ENCODE measurements around the gene HECTD4. TPM values are rescaled to one million over a fixed set of nuclear protein-coding genes. Genes with fewer than 3 reads are reported as not detected.

The HECTD4 gene
- total and polyA plus RNA-seq, 2 of the 4 experiments (the other 2 are of a cell fraction) = 12.9 to 13.0 TPM

- in situ Hi-C loops (cut with MboI; ENCODE audit: low sequenced_read_pairs) = no loop called here
- CTCF ChIA-PET = no interaction called here
- H2BK5ac ChIP-seq (ENCODE audit: low read depth, low read length, poor library complexity, severe bottlenecking) = no peak overlapping the region
- H4K5ac ChIP-seq (ENCODE audit: low read depth, low read length) = no peak overlapping the region
- H4K8ac ChIP-seq (ENCODE audit: low read depth in 2 of 2, low read length in 2 of 2) = no peak overlapping the region
- no peak overlapping the region for H3K14ac ChIP-seq (replicated peaks; ENCODE audit: low read depth, low read length)
- no peak overlapping the region for H2BK20ac ChIP-seq (ENCODE audit: low read depth, low read length)
- BruUV-seq (replicated peaks) = no TSS peak
- no peak overlapping the region for H3K56ac ChIP-seq (ENCODE audit: extremely low read depth, insufficient read depth, low read length)
- H2AK9ac ChIP-seq (replicated peaks; ENCODE audit: low read depth, low read length, poor library complexity) = no peak overlapping the region
- no peak overlapping the region for H3K4me3 ChIP-seq (ENCODE audit: insufficient read depth, low read depth, low read length)
- H3K4me2 ChIP-seq (ENCODE audit: low read depth, low read length) = no peak overlapping the region
- peaks cover 12% of the 10 kb centered on the region for H3K9me1 ChIP-seq (ENCODE audit: insufficient read depth, low read length)
- H3K27me3 ChIP-seq (ENCODE audit: control insufficient read depth, insufficient read depth, low read length) = no peaks in the 10 kb centered on the region
- DNase-seq = no peak
- peaks cover 19 to 24% of the 10 kb centered on the region in 2 experiments for H3K79me1 ChIP-seq (ENCODE audit: low read depth in 1 of 2, low read length in 2 of 2)
- H2AFZ ChIP-seq (replicated peaks; ENCODE audit: low read length, poor library complexity) = no peak overlapping the region
- no peak overlapping the region for H3K18ac ChIP-seq (ENCODE audit: low read depth, low read length)
- no peak overlapping the region for H3K27ac ChIP-seq (ENCODE audit: insufficient read depth, low read length)
- H2BK15ac ChIP-seq (ENCODE audit: low read depth, low read length) = no peak overlapping the region
- H4K91ac ChIP-seq (ENCODE audit: insufficient read depth, low read depth, low read length) = no peak overlapping the region
- H3K9me3 ChIP-seq (ENCODE audit: control insufficient read depth, insufficient read depth, low read length) = no peaks in the 10 kb centered on the region
- H3K4me1 ChIP-seq (ENCODE audit: control insufficient read depth, insufficient read depth, low read length) = peaks cover 2% of the 10 kb centered on the region; the same call in 1 of the 2 replicates
- dilution Hi-C loops (cut with HindIII; ENCODE audit: low sequenced_read_pairs, unreplicated experiment) = no loop called here
- ATAC-seq (ENCODE audit: low read depth) = no peak
- POLR2A ChIA-PET (ENCODE audit: unreplicated experiment) = no interaction called here
- H2BK120ac ChIP-seq (ENCODE audit: low read depth, low read length) = no peak overlapping the region
- H3K9ac ChIP-seq (ENCODE audit: low read depth, low read length) = no peak overlapping the region
- TF ChIP-seq MAFK (IDR thresholded peaks at IDR 0.05; ENCODE audit: low read depth, low read length) = no peak
- TF ChIP-seq SMC3 (IDR thresholded peaks at IDR 0.05; ENCODE audit: low read depth, low read length) = no peak
- TF ChIP-seq USF2 (IDR thresholded peaks at IDR 0.05; ENCODE audit: low read depth, low read length) = no peak
- TF ChIP-seq MXI1 (IDR thresholded peaks at IDR 0.05; ENCODE audit: borderline replicate concordance, low read depth, low read length) = no peak
- no peak for TF ChIP-seq MAZ (IDR thresholded peaks at IDR 0.05; ENCODE audit: borderline replicate concordance, low read depth, low read length)
- no peak for TF ChIP-seq RCOR1 (IDR thresholded peaks at IDR 0.05; ENCODE audit: insufficient replicate concordance, low read length)
- no peak for TF ChIP-seq POLR2A (IDR thresholded peaks at IDR 0.05; ENCODE audit: low read depth, low read length)
- no peak for TF ChIP-seq CHD1 (IDR thresholded peaks at IDR 0.05; ENCODE audit: low read depth, low read length)
- no peak for TF ChIP-seq CEBPB (IDR thresholded peaks at IDR 0.05; ENCODE audit: low read depth, low read length)
- no peak for TF ChIP-seq NFE2L2 (IDR thresholded peaks at IDR 0.05; ENCODE audit: low read depth, low read length)
- no peak for TF ChIP-seq RAD21 (IDR thresholded peaks at IDR 0.05; ENCODE audit: low read length)
- TF ChIP-seq BHLHE40 (IDR thresholded peaks at IDR 0.05; ENCODE audit: low read depth, low read length) = no peak
- TF ChIP-seq FOS (IDR thresholded peaks at IDR 0.05; ENCODE audit: low read depth, low read length) = no peak
- no peak for TF ChIP-seq ELK1 (IDR thresholded peaks at IDR 0.05; ENCODE audit: borderline replicate concordance, low read depth, low read length)
- no peak overlapping the region for H3K23ac ChIP-seq (ENCODE audit: low read depth, low read length)
- H4K20me1 ChIP-seq (ENCODE audit: insufficient read depth, low read length) = peaks cover 3% of the 10 kb centered on the region; the same call in 1 of the 2 replicates
- H3K4ac ChIP-seq (ENCODE audit: low read depth, low read length) = no peak overlapping the region
- H2AK5ac ChIP-seq (ENCODE audit: low read depth, low read length) = no peak overlapping the region
- intact Hi-C loops (cut with micrococcal nuclease) = no loop called here
- peaks cover 63% of the 10 kb centered on the region for H3K36me3 ChIP-seq (ENCODE audit: control insufficient read depth, insufficient read depth, low read length)
- 80% methylated on average over 1 of the region's 1 CpG; no CpG with 5 or more reads in 1 of the 2 experiments for WGBS, 2 experiments (ENCODE audit: extremely low coverage in 2 of 2, insufficient read length in 1 of 2)
These were observed 236.1 kb downstream of the HECTD4 start for GRCh38 chr12:112146123-112146522.

All from IMR-90 (cell line).